Measurements from ENCODE around the gene NPR2.

GRCh38 chr9:35755071-35755470, 36.3 kb upstream of the NPR2 start:
- no peak for TF ChIP-seq TARDBP (IDR thresholded peaks at IDR 0.05)
- no peak for TF ChIP-seq BHLHE40 (IDR thresholded peaks at IDR 0.05; ENCODE audit: borderline replicate concordance)
- no peak for TF ChIP-seq ARNT (IDR thresholded peaks at IDR 0.05)
- TF ChIP-seq SUZ12 (IDR thresholded peaks at IDR 0.05), result no peak
- TF ChIP-seq SP1 (IDR thresholded peaks at IDR 0.05), result no peak
- no peak for TF ChIP-seq FOXK2 (IDR thresholded peaks at IDR 0.05)
